Suprapubic skin (tissue), 4 donors: Measurements from ENCODE around the gene MYOT. TPM values are rescaled to one million over a fixed set of nuclear protein-coding genes. Genes with fewer than 3 reads are reported as not detected.

Source experiments
- DNase-seq, 2 donors: peaks; one replicate each; pipeline ENCODE4 v3.0.0-alpha.2; 2019; ENCODE audit warnings: low spot score in 2 of 2
- H3K27ac ChIP-seq: fragments of 200-600 bp; sonication (generic); one replicate; pipeline ENCODE4 v1.5.1; 2019
- H3K27me3 ChIP-seq: fragments of 200-600 bp; sonication (generic); one replicate; pipeline ENCODE4 v1.5.1; 2019
- H3K36me3 ChIP-seq: fragments of 200-600 bp; sonication (generic); one replicate; pipeline ENCODE4 v1.5.1; 2019
- H3K4me1 ChIP-seq: fragments of 200-600 bp; sonication (generic); one replicate; pipeline ENCODE4 v1.5.1; 2019
- H3K4me3 ChIP-seq: fragments of 200-600 bp; sonication (generic); one replicate; pipeline ENCODE4 v1.5.1; 2019; ENCODE audit warnings: mild to moderate bottlenecking
- H3K9me3 ChIP-seq: fragments of 200-600 bp; sonication (generic); one replicate; pipeline ENCODE4 v1.5.1; 2019
- EP300 ChIP-seq: sonication (generic); formaldehyde crosslinking; IDR thresholded peaks from one replicate; pipeline ENCODE4 v1.6.1; 2017; ENCODE audit warnings: antibody characterized with exemption
- POLR2A ChIP-seq, 2 donors: fragments of 450-650 bp; IDR thresholded peaks; one replicate each; pipeline ENCODE4 v1.6.1; 2017; ENCODE audit warnings: antibody characterized with exemption in 2 of 2, mild to moderate bottlenecking in 2 of 2, moderate library complexity in 2 of 2
- POLR2AphosphoS5 ChIP-seq, 3 donors: sonication (generic); formaldehyde crosslinking; IDR thresholded peaks; one replicate each; pipeline ENCODE4 v1.6.1; 2017; ENCODE audit warnings: antibody characterized with exemption in 3 of 3
- WGBS: methylation state at CpG from one replicate; pipeline ENCODE4 v1.1.5; 2018; 5-methylcytosine and 5-hydroxymethylcytosine counted together
- total RNA-seq, 4 donors: library from RNA; depleted of rRNA; stranded (reverse); fragments of >200 nt; gene quantifications; one replicate each; pipeline ENCODE4 v1.1.0, GENCODE V29; 2016
- TF ChIP-seq, protein P1 (sequence below), 2 donors: fragments of 200-600 bp in 1 of 2; fragments of 450-650 bp in 1 of 2; sonication (generic) in 1 of 2; IDR thresholded peaks; one replicate each; pipeline ENCODE4 v1.5.1; 2016 to 2019; ENCODE audit warnings: antibody characterized with exemption in 2 of 2, mild to moderate bottlenecking in 1 of 2, moderate library complexity in 1 of 2

Gene MYOT
- total RNA-seq, 4 donors from 2014 or later = 1.8 TPM; not detected in 3

DNA sequence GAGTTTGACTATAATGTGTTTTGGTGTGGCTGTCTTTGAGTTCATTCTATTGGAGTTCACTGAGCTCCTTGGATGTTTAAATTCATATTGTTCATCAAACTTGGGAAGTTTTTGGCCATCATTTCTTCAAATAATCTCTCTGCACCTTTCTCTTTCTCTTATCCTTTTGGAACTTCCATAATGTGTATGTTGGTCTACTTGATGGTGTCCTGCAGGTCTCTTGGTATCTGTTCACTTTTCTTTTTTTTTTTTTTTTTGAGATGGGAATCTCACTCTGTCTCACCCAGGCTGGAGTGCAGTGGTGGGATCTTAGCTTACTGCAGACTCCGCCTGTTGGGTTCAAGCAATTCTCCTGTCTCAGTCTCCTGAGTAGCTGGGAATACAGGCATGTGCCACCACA, 49.3 kb downstream of the MYOT start:
- TF ChIP-seq, protein P1, sequence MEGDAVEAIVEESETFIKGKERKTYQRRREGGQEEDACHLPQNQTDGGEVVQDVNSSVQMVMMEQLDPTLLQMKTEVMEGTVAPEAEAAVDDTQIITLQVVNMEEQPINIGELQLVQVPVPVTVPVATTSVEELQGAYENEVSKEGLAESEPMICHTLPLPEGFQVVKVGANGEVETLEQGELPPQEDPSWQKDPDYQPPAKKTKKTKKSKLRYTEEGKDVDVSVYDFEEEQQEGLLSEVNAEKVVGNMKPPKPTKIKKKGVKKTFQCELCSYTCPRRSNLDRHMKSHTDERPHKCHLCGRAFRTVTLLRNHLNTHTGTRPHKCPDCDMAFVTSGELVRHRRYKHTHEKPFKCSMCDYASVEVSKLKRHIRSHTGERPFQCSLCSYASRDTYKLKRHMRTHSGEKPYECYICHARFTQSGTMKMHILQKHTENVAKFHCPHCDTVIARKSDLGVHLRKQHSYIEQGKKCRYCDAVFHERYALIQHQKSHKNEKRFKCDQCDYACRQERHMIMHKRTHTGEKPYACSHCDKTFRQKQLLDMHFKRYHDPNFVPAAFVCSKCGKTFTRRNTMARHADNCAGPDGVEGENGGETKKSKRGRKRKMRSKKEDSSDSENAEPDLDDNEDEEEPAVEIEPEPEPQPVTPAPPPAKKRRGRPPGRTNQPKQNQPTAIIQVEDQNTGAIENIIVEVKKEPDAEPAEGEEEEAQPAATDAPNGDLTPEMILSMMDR (IDR thresholded peaks at IDR 0.05) = no peak
- no peaks in the 10 kb centered on the region for H3K27me3 ChIP-seq
- H3K4me3 ChIP-seq = no peak overlapping the region
- no peaks in the 10 kb centered on the region for H3K36me3 ChIP-seq
- no peak for DNase-seq
- no peak overlapping the region for H3K27ac ChIP-seq
- WGBS = 100% methylated on average over 1 of the region's 1 CpG
- peaks cover 6% of the 10 kb centered on the region for H3K9me3 ChIP-seq
- no peaks in the 10 kb centered on the region for H3K4me1 ChIP-seq

DNA sequence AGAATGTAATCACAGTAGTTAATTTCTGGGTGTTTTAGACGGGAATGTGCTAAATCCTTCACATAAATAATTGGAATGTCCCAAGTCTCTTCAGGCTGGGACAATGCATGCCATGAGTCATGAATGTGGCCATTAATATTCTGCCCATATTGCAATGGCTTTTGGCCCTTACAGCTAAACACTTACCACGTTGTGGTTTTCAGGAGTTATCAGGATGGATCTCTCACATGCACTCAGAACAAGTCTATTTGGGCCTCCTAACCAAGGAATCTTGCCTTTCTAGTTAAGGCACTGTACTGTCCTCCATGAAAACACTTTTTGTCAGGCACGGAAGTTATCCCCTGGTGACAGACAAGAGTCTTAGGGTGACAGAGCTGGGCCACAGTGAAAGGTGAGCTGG, 54.3 kb downstream of the MYOT start:
- H3K27me3 ChIP-seq = no peaks in the 10 kb centered on the region
- WGBS = 32% methylated on average over 3 of the region's 3 CpGs
- no peak overlapping the region for H3K27ac ChIP-seq

DNA sequence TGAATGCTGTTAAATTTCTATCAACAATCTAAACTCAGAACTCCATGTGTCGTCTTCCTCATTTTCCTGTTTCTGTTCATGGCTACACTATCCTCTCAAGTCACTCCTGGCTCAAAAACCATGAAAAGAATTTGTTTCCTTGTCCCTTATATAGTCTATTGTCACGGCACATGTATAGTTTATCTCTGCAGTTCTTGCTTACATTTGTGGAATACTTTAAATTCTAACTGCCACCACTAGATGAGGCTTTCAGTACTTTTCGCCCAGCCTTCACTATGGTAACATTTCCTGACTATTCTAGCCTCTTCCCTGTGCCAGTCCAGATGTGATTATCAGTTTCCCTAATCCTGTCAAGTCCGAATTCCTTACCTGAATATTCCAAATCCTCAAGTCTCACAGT, 56.2 kb downstream of the MYOT start:
- H3K4me1 ChIP-seq = no peaks in the 10 kb centered on the region
- no peak overlapping the region for H3K4me3 ChIP-seq
- TF ChIP-seq POLR2A (IDR thresholded peaks at IDR 0.05) (no peak), POLR2AphosphoS5 (IDR thresholded peaks at IDR 0.05) (no peak)
- TF ChIP-seq, protein P1 (IDR thresholded peaks at IDR 0.05) = no peak
- H3K27ac ChIP-seq = no peak overlapping the region
- peaks cover 1% of the 10 kb centered on the region for H3K36me3 ChIP-seq
- no peaks in the 10 kb centered on the region for H3K9me3 ChIP-seq
- no peak for DNase-seq
- H3K27me3 ChIP-seq = no peaks in the 10 kb centered on the region
- 60% methylated on average over 4 of the region's 4 CpGs for whole genome bisulfite sequencing

More for the DNA sequence above, 54.3 kb downstream of the MYOT start:
- H3K4me1 ChIP-seq = no peaks in the 10 kb centered on the region
- TF ChIP-seq EP300 (no peak), POLR2A (IDR thresholded peaks at IDR 0.05) (no peak), POLR2AphosphoS5 (IDR thresholded peaks at IDR 0.05) (no peak)
- TF ChIP-seq, protein P1 (IDR thresholded peaks at IDR 0.05) = no peak
- no peaks in the 10 kb centered on the region for H3K36me3 ChIP-seq
- H3K9me3 ChIP-seq = no peaks in the 10 kb centered on the region
- no peak overlapping the region for H3K4me3 ChIP-seq
- no peak for DNase-seq

DNA sequence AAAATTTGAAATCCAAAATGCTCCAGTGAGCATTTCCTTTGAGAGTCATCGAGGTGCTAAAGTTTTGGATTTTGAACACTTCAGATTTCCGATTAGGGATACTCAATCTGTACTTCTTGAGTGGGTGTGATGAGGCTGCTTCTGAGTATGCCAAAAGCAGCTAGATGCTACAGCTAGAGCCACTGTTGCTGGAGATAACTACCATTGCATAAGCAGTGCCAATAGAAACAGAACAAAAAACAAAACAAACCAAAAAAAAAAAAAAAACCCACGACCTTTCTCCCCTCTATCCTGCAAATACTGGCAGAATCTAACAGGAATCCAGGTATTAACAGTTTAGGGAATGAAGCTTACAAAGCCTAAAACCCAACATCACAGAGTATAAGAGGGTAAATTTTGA, 65.1 kb downstream of the MYOT start:
- Histone ChIP-seq H3K4me1 (no peaks in the 10 kb centered on the region), H3K9me3 (no peaks in the 10 kb centered on the region), H3K36me3 (peaks cover 16% of the 10 kb centered on the region), H3K4me3 (no peak overlapping the region), H3K27me3 (no peaks in the 10 kb centered on the region), H3K27ac (no peak overlapping the region)
- DNase-seq = no peak
- TF ChIP-seq, protein P1 (IDR thresholded peaks at IDR 0.05) = no peak
- TF ChIP-seq POLR2A (IDR thresholded peaks at IDR 0.05) = no peak
- TF ChIP-seq POLR2AphosphoS5 (IDR thresholded peaks at IDR 0.05) = no peak
- TF ChIP-seq EP300 = no peak
- 57% methylated on average over 3 of the region's 3 CpGs for WGBS

DNA sequence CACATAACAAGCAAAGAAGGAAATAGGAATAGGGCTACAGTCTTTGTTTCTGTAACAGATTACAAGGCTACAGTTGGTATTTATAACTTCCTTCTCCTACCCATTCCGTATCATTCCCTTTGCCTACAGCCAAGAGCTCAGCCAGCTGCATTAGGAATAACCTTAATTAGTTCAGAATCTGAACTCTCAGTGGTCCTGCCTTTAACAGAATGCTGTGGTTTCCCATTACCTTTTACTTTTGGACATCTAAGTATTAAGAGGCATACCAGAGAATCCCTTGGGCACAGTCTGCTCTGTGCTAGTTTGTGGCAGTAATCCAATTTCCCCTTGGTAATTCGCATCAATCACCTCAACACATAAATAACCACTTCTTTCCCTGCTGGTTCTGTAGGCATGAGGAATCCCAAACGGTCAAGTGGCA, 65.8 kb downstream of the MYOT start:
- H3K27me3 ChIP-seq = no peaks in the 10 kb centered on the region
- DNase-seq = no peak
- H3K27ac ChIP-seq = no peak overlapping the region
- peaks cover 22% of the 10 kb centered on the region for H3K36me3 ChIP-seq
- no peak overlapping the region for H3K4me3 ChIP-seq
- no peak for TF ChIP-seq POLR2AphosphoS5 (IDR thresholded peaks at IDR 0.05)
- TF ChIP-seq EP300 = no peak
- H3K4me1 ChIP-seq = no peaks in the 10 kb centered on the region
- 29% methylated on average over 3 of the region's 3 CpGs for WGBS
- no peaks in the 10 kb centered on the region for H3K9me3 ChIP-seq

DNA sequence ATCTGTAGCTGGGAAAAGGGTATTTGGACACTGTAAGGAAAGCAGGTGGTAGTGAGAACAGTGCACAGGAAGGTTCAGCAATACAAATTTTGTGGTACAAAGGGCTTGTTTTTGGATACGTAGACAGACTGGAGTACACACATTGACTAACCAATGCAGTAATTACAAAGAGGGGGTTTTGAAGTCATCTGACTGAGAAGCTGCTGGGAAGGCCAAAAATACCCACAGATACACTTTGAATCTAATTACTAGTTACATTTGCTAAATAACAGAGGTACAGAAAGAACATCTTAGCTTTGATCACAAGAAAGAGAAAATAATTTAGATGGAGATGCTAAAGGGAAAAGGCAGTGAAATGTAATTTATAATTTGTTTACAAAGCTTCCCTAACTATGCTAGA, 67.5 kb downstream of the MYOT start:
- Histone ChIP-seq H3K27ac (no peak overlapping the region), H3K4me3 (no peak overlapping the region), H3K27me3 (no peaks in the 10 kb centered on the region), H3K9me3 (no peaks in the 10 kb centered on the region), H3K4me1 (no peaks in the 10 kb centered on the region), H3K36me3 (peaks cover 37% of the 10 kb centered on the region)
- TF ChIP-seq EP300 (no peak), POLR2A (IDR thresholded peaks at IDR 0.05) (no peak), POLR2AphosphoS5 (IDR thresholded peaks at IDR 0.05) (no peak)
- TF ChIP-seq, protein P1 (IDR thresholded peaks at IDR 0.05) = no peak
- no peak for DNase-seq
- 97% methylated on average over 1 of the region's 1 CpG for WGBS
